Neural cell (in vitro differentiated cells): ENCODE measurements around the gene MIA2.

Experiments used
- CTCF ChIP-seq: fragments of 450-650 bp; IDR thresholded peaks from 2 replicates; pipeline ENCODE4 v1.5.1; 2014; ENCODE audit warnings: antibody characterized with exemption, mild to moderate bottlenecking, moderate library complexity; ENCODE audit not compliant: poor library complexity, severe bottlenecking
- MXI1 ChIP-seq: fragments of 450-650 bp; conservative IDR thresholded peaks from 2 replicates; pipeline ENCODE4 v1.6.1; 2014; ENCODE audit warnings: antibody characterized with exemption, mild to moderate bottlenecking; ENCODE audit not compliant: poor library complexity, severe bottlenecking
- POLR2AphosphoS5 ChIP-seq: IDR thresholded peaks from 2 replicates; pipeline ENCODE4 v1.6.1; 2012
- REST ChIP-seq: IDR thresholded peaks from 2 replicates; pipeline ENCODE4 v1.6.1; 2012; ENCODE audit warnings: borderline replicate concordance

- TF ChIP-seq CTCF (no peak), POLR2AphosphoS5 (no peak), REST (no peak), MXI1 (no peak)
These were observed 13.5 kb downstream of the MIA2 start for GRCh38 chr14:39247256-39247655.
